ENCODE results near the gene PRR11. TPM values are rescaled to one million over a fixed set of nuclear protein-coding genes. Genes with fewer than 3 reads are reported as not detected.
"Not testable (repeated sequence)": the region's sequence is repeated elsewhere in the genome, so short reads cannot be mapped to it uniquely, and the experiment has no call there.

Gene PRR11
- total RNA-seq, 3 donors from 2014 or later (not counting 1 experiment from before 2014, with no cell fraction given), result 2.0 to 4.0 (median 2.9) TPM

- intact Hi-C loops (cut with micrococcal nuclease), result no loop called here
- Mint-ChIP-seq H3K36me3 (no peaks in the 10 kb centered on the region), H3K9me3 (no peaks in the 10 kb centered on the region), H3K4me1 (peaks cover 0 to 6% of the 10 kb centered on the region in 2 donors), H3K4me3 (no peak overlapping the region), H3K27me3 (ENCODE audit: low read depth in 2 of 2) (no peaks in the 10 kb centered on the region), H3K27ac (no peak overlapping the region)
- H3K4me1 ChIP-seq (ENCODE audit: control insufficient read depth, insufficient read depth, low read length), result no peaks in the 10 kb centered on the region
- DNase-seq, result no peak
- no peak overlapping the region for H3K27ac ChIP-seq (ENCODE audit: low read length)
- H3K36me3 ChIP-seq (ENCODE audit: control insufficient read depth, insufficient read depth, low read length), result peaks cover 4% of the 10 kb centered on the region
- no peak for ATAC-seq
- no peaks in the 10 kb centered on the region for H3K27me3 ChIP-seq (ENCODE audit: control insufficient read depth, insufficient read depth, low read length)
- H3K4me3 ChIP-seq (ENCODE audit: low read length), result no peak overlapping the region
- WGBS (ENCODE audit: insufficient coverage), result 100% methylated on average over 1 of the region's 2 CpGs
- no peak for TF ChIP-seq CTCF (IDR thresholded peaks at IDR 0.05)
- H3K9me3 ChIP-seq (ENCODE audit: control insufficient read depth, insufficient read depth, low read length), result no peaks in the 10 kb centered on the region
These were observed 25.7 kb upstream of the PRR11 start for GRCh38 chr17:59129814-59130213.

GRCh38 chr17:59131131-59131530, 24.4 kb upstream of the PRR11 start:
- Histone ChIP-seq H3K9me3 (ENCODE audit: control insufficient read depth, insufficient read depth, low read length) (no peaks in the 10 kb centered on the region), H3K27me3 (ENCODE audit: control insufficient read depth, insufficient read depth, low read length) (no peaks in the 10 kb centered on the region), H3K27ac (ENCODE audit: low read length) (no peak overlapping the region), H3K4me1 (ENCODE audit: control insufficient read depth, insufficient read depth, low read length) (no peaks in the 10 kb centered on the region), H3K36me3 (ENCODE audit: control insufficient read depth, insufficient read depth, low read length) (peaks cover 4% of the 10 kb centered on the region), H3K4me3 (ENCODE audit: low read length) (no peak overlapping the region)
- no peak for DNase-seq
- no CpG with 5 or more reads among the region's 1 CpG for WGBS (ENCODE audit: insufficient coverage)
- Mint-ChIP-seq H3K4me1 (peaks cover 0 to 6% of the 10 kb centered on the region in 2 donors), H3K4me3 (no peak overlapping the region), H3K36me3 (no peaks in the 10 kb centered on the region), H3K9me3 (no peaks in the 10 kb centered on the region), H3K27ac (no peak overlapping the region), H3K27me3 (ENCODE audit: low read depth in 2 of 2) (no peaks in the 10 kb centered on the region)
- intact Hi-C loops (cut with micrococcal nuclease), result no loop called here
- TF ChIP-seq CTCF (IDR thresholded peaks at IDR 0.05), result no peak
- ATAC-seq, result no peak

- ATAC-seq; H3K4me3 ChIP-seq (ENCODE audit: low read length); H3K4me1 ChIP-seq (ENCODE audit: control insufficient read depth, insufficient read depth, low read length); H3K27me3 ChIP-seq (ENCODE audit: control insufficient read depth, insufficient read depth, low read length); H3K36me3 ChIP-seq (ENCODE audit: control insufficient read depth, insufficient read depth, low read length); H3K27ac ChIP-seq (ENCODE audit: low read length); DNase-seq; H3K27me3 Mint-ChIP-seq (ENCODE audit: low read depth in 2 of 2); H3K4me1 Mint-ChIP-seq; H3K9me3 Mint-ChIP-seq; intact Hi-C loops (cut with micrococcal nuclease); H3K27ac Mint-ChIP-seq; H3K4me3 Mint-ChIP-seq; H3K36me3 Mint-ChIP-seq; H3K9me3 ChIP-seq (ENCODE audit: control insufficient read depth, insufficient read depth, low read length): not testable (repeated sequence)
- 96% methylated on average over 10 of the region's 10 CpGs for WGBS (ENCODE audit: insufficient coverage)
These were observed 17.2 kb upstream of the PRR11 start for GRCh38 chr17:59138339-59138738.

- Mint-ChIP-seq H3K9me3 (no peaks in the 10 kb centered on the region), H3K4me3 (no peak overlapping the region), H3K4me1 (peaks cover 0 to 4% of the 10 kb centered on the region in 2 donors), H3K27me3 (ENCODE audit: low read depth in 2 of 2) (no peaks in the 10 kb centered on the region), H3K36me3 (no peaks in the 10 kb centered on the region), H3K27ac (no peak overlapping the region)
- Histone ChIP-seq H3K4me1 (ENCODE audit: control insufficient read depth, insufficient read depth, low read length) (no peaks in the 10 kb centered on the region), H3K27ac (ENCODE audit: low read length) (no peak overlapping the region), H3K9me3 (ENCODE audit: control insufficient read depth, insufficient read depth, low read length) (no peaks in the 10 kb centered on the region), H3K36me3 (ENCODE audit: control insufficient read depth, insufficient read depth, low read length) (no peaks in the 10 kb centered on the region), H3K27me3 (ENCODE audit: control insufficient read depth, insufficient read depth, low read length) (no peaks in the 10 kb centered on the region), H3K4me3 (ENCODE audit: low read length) (no peak overlapping the region)
- no peak for TF ChIP-seq CTCF (IDR thresholded peaks at IDR 0.05)
- DNase-seq (no peak), ATAC-seq (no peak)
- intact Hi-C loops (cut with micrococcal nuclease), result no loop called here
- 100% methylated on average over 4 of the region's 4 CpGs for WGBS (ENCODE audit: insufficient coverage)
These were observed 15.6 kb upstream of the PRR11 start for GRCh38 chr17:59139939-59140338.

Measured in natural killer cell (primary cell).